Measurements from ENCODE around the gene PLA2G15.

The PLA2G15 gene

DNA sequence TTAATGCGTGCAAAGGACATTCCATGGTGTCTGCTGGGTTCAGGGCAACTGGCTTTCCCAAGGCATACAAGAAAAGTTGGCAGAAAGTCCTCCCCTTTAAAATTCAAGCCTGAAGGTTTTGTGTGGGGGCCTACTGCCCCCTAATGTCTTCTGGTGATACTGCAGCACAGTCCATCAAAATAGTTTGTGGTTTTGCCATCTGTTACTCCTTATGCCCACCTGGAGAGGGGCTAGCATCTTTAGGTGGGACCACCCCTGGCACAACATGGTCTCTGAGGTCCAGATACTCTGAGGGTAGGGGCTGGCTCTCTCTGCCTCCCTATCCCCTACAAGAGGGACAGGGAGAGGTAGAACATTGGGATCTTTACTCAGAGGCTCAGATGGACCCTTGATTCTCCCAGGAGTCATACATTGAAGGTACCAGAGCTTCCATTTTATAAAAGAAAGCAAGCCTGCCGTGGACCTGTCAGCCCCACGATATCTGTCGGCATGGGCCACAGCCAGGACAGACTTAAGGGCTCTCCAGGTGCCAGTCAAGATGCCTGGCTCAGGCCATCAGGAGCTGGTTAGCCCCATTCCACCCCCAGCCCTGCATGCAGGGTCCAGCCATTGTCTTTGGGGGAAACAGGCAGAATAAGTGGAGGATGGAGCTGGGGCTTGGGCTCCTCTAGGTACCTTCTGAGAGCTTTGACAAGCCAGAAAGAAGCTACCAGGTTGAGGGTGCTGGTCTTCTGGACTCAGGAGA, 15.6 kb upstream of the PLA2G15 start:
- Histone ChIP-seq H4K8ac (ENCODE audit: low read length) (no peak overlapping the region), H3K18ac (ENCODE audit: low read depth in 1 of 2, low read length in 2 of 2) (no peak overlapping the region), H3K4me3 (ENCODE audit: insufficient read depth in 1 of 2, low read depth in 1 of 2, low read length in 2 of 2) (no peak overlapping the region), H2BK5ac (ENCODE audit: low read depth, low read length, poor library complexity, severe bottlenecking) (no peak overlapping the region), H3K27me3 (ENCODE audit: control insufficient read depth in 1 of 2, insufficient read depth in 1 of 2, low read length in 2 of 2) (peaks cover 0 to 2% of the 10 kb centered on the region in 2 experiments), H3K4me2 (ENCODE audit: low read length, poor library complexity, severe bottlenecking) (no peak overlapping the region), H2BK120ac (ENCODE audit: low read depth, low read length) (no peak overlapping the region), H2BK15ac (ENCODE audit: low read depth, poor library complexity, severe bottlenecking) (no peak overlapping the region), H3K36me3 (ENCODE audit: control insufficient read depth in 1 of 2, insufficient read depth in 2 of 2, low read depth in 1 of 2, low read length in 2 of 2) (peaks cover 5 to 30% of the 10 kb centered on the region in 2 experiments), H3K9ac (ENCODE audit: low read length) (peak overlapping the region; percentile 18), H3K27ac (ENCODE audit: low read length, poor library complexity, severe bottlenecking) (no peak overlapping the region), H3K9me3 (ENCODE audit: control insufficient read depth, low read length) (no peaks in the 10 kb centered on the region), H2BK12ac (ENCODE audit: low read length in 2 of 2) (no peak overlapping the region), H3K14ac (ENCODE audit: low read length in 2 of 2) (no peak overlapping the region), H2AFZ (ENCODE audit: low read depth, low read length) (no peak overlapping the region), H4K91ac (ENCODE audit: low read length) (no peak overlapping the region), H3K4ac (ENCODE audit: low read depth in 1 of 2, low read length in 2 of 2) (no peak overlapping the region), H3K4me1 (ENCODE audit: control insufficient read depth, insufficient read depth, low read depth, low read length) (peaks cover 8% of the 10 kb centered on the region), H3K79me1 (replicated peaks; ENCODE audit: low read length, poor library complexity, severe bottlenecking) (peaks cover 2% of the 10 kb centered on the region), H2AK5ac (ENCODE audit: low read length, severe bottlenecking) (no peak overlapping the region), H3K23ac (ENCODE audit: low read length in 2 of 2) (no peak overlapping the region)
- peak; percentile 69 for DNase-seq
- WGBS: 67% methylated on average over 4 of the region's 4 CpGs

DNA sequence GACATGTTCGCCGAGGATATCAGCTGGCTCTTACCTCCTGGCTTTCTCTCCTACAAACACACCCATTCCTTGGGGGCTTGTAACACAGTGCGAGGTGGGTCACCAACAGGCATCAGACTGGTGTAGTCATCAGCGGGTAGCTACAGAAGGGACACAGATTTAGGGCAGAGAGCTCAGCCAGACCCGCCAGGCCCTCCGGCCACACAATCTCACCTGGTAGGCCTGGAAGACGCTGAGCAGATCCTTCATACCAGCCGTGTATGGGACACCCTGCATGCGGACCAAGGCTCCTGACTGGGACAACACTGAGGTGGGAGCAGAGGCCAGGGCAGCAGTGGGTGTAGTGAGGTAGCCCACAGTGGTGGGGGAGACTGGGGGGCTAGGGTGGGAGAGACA, 15.0 kb upstream of the PLA2G15 start:
- Histone ChIP-seq H3K4me2 (ENCODE audit: low read length, poor library complexity, severe bottlenecking) (no peak overlapping the region), H3K36me3 (ENCODE audit: control insufficient read depth in 1 of 2, insufficient read depth in 2 of 2, low read depth in 1 of 2, low read length in 2 of 2) (peaks cover 5 to 32% of the 10 kb centered on the region in 2 experiments), H3K27me3 (ENCODE audit: control insufficient read depth in 1 of 2, insufficient read depth in 1 of 2, low read length in 2 of 2) (peaks cover 2 to 4% of the 10 kb centered on the region in 2 experiments), H3K18ac (ENCODE audit: low read depth in 1 of 2, low read length in 2 of 2) (no peak overlapping the region), H3K4ac (ENCODE audit: low read depth in 1 of 2, low read length in 2 of 2) (no peak overlapping the region), H3K14ac (ENCODE audit: low read length in 2 of 2) (no peak overlapping the region), H3K9ac (ENCODE audit: low read length) (no peak overlapping the region), H3K4me1 (ENCODE audit: control insufficient read depth, insufficient read depth, low read depth, low read length) (peaks cover 13% of the 10 kb centered on the region), H2AFZ (ENCODE audit: low read depth, low read length) (no peak overlapping the region), H4K91ac (ENCODE audit: low read length) (no peak overlapping the region), H2BK12ac (ENCODE audit: low read length in 2 of 2) (no peak overlapping the region), H3K9me3 (ENCODE audit: control insufficient read depth, low read length) (no peaks in the 10 kb centered on the region), H3K23ac (ENCODE audit: low read length in 2 of 2) (no peak overlapping the region), H2BK5ac (ENCODE audit: low read depth, low read length, poor library complexity, severe bottlenecking) (no peak overlapping the region), H2BK120ac (ENCODE audit: low read depth, low read length) (no peak overlapping the region), H3K4me3 (ENCODE audit: insufficient read depth in 1 of 2, low read depth in 1 of 2, low read length in 2 of 2) (no peak overlapping the region), H4K8ac (ENCODE audit: low read length) (no peak overlapping the region), H3K79me1 (replicated peaks; ENCODE audit: low read length, poor library complexity, severe bottlenecking) (peaks cover 2% of the 10 kb centered on the region), H3K27ac (ENCODE audit: low read length, poor library complexity, severe bottlenecking) (no peak overlapping the region), H2BK15ac (ENCODE audit: low read depth, poor library complexity, severe bottlenecking) (no peak overlapping the region), H2AK5ac (ENCODE audit: low read length, severe bottlenecking) (no peak overlapping the region)
- DNase-seq: no peak
- 96% methylated on average over 9 of the region's 9 CpGs for WGBS

DNA sequence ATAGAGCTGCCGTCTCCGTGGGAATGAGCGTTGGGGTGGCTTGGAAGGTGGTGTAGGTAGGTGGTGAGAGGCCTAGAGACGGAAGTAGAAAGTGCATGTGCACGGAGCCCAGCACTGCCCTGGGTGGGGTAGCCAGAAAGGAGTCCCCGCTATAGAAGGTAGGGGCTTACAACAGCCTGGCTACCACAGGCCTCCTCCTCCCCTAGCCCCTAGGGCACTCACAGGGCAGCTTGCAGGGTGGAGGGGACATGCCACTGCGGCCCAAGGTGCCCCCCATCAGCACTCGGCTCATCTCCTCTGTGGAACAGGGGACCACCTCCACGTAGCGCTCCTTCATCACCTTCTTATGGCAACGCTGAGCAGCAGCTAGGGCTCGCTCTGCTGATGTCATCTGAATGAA, 14.2 kb upstream of the PLA2G15 start:
- DNase-seq: no peak
- no peak overlapping the region for H2BK5ac ChIP-seq (ENCODE audit: low read depth, low read length, poor library complexity, severe bottlenecking)
- H3K23ac ChIP-seq (ENCODE audit: low read length in 2 of 2): no peak overlapping the region
- H3K18ac ChIP-seq (ENCODE audit: low read depth in 1 of 2, low read length in 2 of 2): no peak overlapping the region
- H2BK12ac ChIP-seq (ENCODE audit: low read length in 2 of 2): no peak overlapping the region
- H3K4me2 ChIP-seq (ENCODE audit: low read length, poor library complexity, severe bottlenecking): no peak overlapping the region
- WGBS: 95% methylated on average over 12 of the region's 12 CpGs
- peaks cover 5 to 8% of the 10 kb centered on the region in 2 experiments for H3K27me3 ChIP-seq (ENCODE audit: control insufficient read depth in 1 of 2, insufficient read depth in 1 of 2, low read length in 2 of 2)
- no peak overlapping the region for H3K27ac ChIP-seq (ENCODE audit: low read length, poor library complexity, severe bottlenecking)
- H4K8ac ChIP-seq (ENCODE audit: low read length): no peak overlapping the region
- no peak overlapping the region for H2BK120ac ChIP-seq (ENCODE audit: low read depth, low read length)
- H3K9ac ChIP-seq (ENCODE audit: low read length): no peak overlapping the region
- H2AFZ ChIP-seq (ENCODE audit: low read depth, low read length): no peak overlapping the region
- H3K9me3 ChIP-seq (ENCODE audit: control insufficient read depth, low read length): no peaks in the 10 kb centered on the region
- H2BK15ac ChIP-seq (ENCODE audit: low read depth, poor library complexity, severe bottlenecking): no peak overlapping the region
- no peak overlapping the region for H3K4me3 ChIP-seq (ENCODE audit: insufficient read depth in 1 of 2, low read depth in 1 of 2, low read length in 2 of 2)
- no peak overlapping the region for H2AK5ac ChIP-seq (ENCODE audit: low read length, severe bottlenecking)
- peaks cover 5 to 32% of the 10 kb centered on the region in 2 experiments for H3K36me3 ChIP-seq (ENCODE audit: control insufficient read depth in 1 of 2, insufficient read depth in 2 of 2, low read depth in 1 of 2, low read length in 2 of 2)
- peaks cover 2% of the 10 kb centered on the region for H3K79me1 ChIP-seq (replicated peaks; ENCODE audit: low read length, poor library complexity, severe bottlenecking)
- peak overlapping the region; percentile 12 for H4K91ac ChIP-seq (ENCODE audit: low read length)
- H3K4me1 ChIP-seq (ENCODE audit: control insufficient read depth, insufficient read depth, low read depth, low read length): peaks cover 21% of the 10 kb centered on the region
- H3K4ac ChIP-seq (ENCODE audit: low read depth in 1 of 2, low read length in 2 of 2): no peak overlapping the region
- no peak overlapping the region for H3K14ac ChIP-seq (ENCODE audit: low read length in 2 of 2)

DNA sequence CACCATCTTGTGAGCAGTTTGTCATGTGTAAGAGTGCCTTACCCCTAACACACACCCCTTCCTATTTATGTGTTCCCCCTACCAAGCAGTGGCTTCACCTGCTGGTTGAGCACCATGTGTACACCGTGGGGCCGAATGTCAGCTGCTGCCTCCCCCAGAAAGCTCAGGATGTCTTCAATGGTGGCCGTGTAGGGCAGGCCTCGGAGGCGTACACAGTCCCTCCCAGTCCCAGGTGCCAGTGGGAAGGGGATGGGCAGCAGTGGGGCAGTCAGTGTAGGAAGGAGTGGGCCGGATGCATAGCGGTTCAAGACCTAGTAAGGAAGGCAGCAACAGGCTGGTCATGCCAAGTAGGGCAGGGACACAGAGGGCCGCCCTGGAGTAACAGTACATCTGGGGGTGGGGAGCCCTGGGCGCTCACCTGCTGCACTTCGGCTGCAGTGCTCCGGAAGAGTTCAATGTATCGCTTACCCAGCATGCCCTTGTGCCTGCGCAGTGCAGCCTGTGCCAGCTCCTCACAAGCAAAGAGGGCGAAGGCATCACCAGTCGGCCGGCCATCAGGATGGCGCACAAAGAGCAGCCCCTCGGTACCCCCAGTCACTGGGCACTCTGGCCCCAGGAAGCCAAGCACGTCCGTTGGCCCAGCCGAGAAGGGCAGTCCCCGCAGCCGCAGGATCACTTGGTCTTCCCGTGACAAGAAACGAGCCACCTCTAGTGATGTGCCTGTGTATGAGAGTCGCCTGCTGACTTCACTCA, 13.6 kb upstream of the PLA2G15 start:
- Histone ChIP-seq H3K27ac (ENCODE audit: low read length, poor library complexity, severe bottlenecking) (no peak overlapping the region), H2AFZ (ENCODE audit: low read depth, low read length) (no peak overlapping the region), H3K14ac (ENCODE audit: low read length in 2 of 2) (no peak overlapping the region), H3K9ac (ENCODE audit: low read length) (no peak overlapping the region), H3K79me1 (replicated peaks; ENCODE audit: low read length, poor library complexity, severe bottlenecking) (no peaks in the 10 kb centered on the region), H4K91ac (ENCODE audit: low read length) (peak overlapping the region; percentile 12), H3K27me3 (ENCODE audit: control insufficient read depth in 1 of 2, insufficient read depth in 1 of 2, low read length in 2 of 2) (peaks cover 10 to 14% of the 10 kb centered on the region in 2 experiments), H3K18ac (ENCODE audit: low read depth in 1 of 2, low read length in 2 of 2) (no peak overlapping the region), H3K9me3 (ENCODE audit: control insufficient read depth, low read length) (no peaks in the 10 kb centered on the region), H4K8ac (ENCODE audit: low read length) (no peak overlapping the region), H2AK5ac (ENCODE audit: low read length, severe bottlenecking) (no peak overlapping the region), H2BK15ac (ENCODE audit: low read depth, poor library complexity, severe bottlenecking) (no peak overlapping the region), H3K4me3 (ENCODE audit: insufficient read depth in 1 of 2, low read depth in 1 of 2, low read length in 2 of 2) (no peak overlapping the region), H2BK120ac (ENCODE audit: low read depth, low read length) (no peak overlapping the region), H3K23ac (ENCODE audit: low read length in 2 of 2) (no peak overlapping the region), H2BK5ac (ENCODE audit: low read depth, low read length, poor library complexity, severe bottlenecking) (no peak overlapping the region), H3K4me1 (ENCODE audit: control insufficient read depth, insufficient read depth, low read depth, low read length) (peaks cover 27% of the 10 kb centered on the region), H2BK12ac (ENCODE audit: low read length in 2 of 2) (no peak overlapping the region), H3K4me2 (ENCODE audit: low read length, poor library complexity, severe bottlenecking) (no peak overlapping the region), H3K4ac (ENCODE audit: low read depth in 1 of 2, low read length in 2 of 2) (no peak overlapping the region), H3K36me3 (ENCODE audit: control insufficient read depth in 1 of 2, insufficient read depth in 2 of 2, low read depth in 1 of 2, low read length in 2 of 2) (peaks cover 5 to 32% of the 10 kb centered on the region in 2 experiments)
- WGBS: 94% methylated on average over 24 of the region's 26 CpGs
- no peak for DNase-seq

Measured in mesenchymal stem cell (in vitro differentiated cells and primary cell).